Aorta (tissue), 5 donors: Measurements from ENCODE around the gene FAM20A. TPM values are rescaled to one million over a fixed set of nuclear protein-coding genes. Genes with fewer than 3 reads are reported as not detected.
A peak's percentile ranks its signal among the peaks of the same experiment; 100 is the strongest.

Source experiments
- ATAC-seq: fragments of 200-7000 bp; cut with Tn5 transposase; one replicate; pipeline ENCODE4 v1.9.1; 2022; ENCODE audit warnings: moderate library complexity; ENCODE audit not compliant: low FRiP score
- DNase-seq, 2 donors: peaks; one replicate each; pipeline ENCODE4 v3.0.0-alpha.2; 2020
- H3K27ac ChIP-seq, 2 donors: one replicate each; pipeline ENCODE4 v1.5.1; 2013; ENCODE audit warnings: low read length in 2 of 2, mild to moderate bottlenecking in 2 of 2, moderate library complexity in 2 of 2, control low read depth in 1 of 2, inconsistent platforms in 1 of 2, low read depth in 1 of 2
- H3K27me3 ChIP-seq, 2 donors: one replicate each; pipeline ENCODE4 v1.6.1; 2013; ENCODE audit warnings: control low read depth in 1 of 2, low read length in 1 of 2, mild to moderate bottlenecking in 1 of 2, moderate library complexity in 1 of 2; ENCODE audit not compliant: insufficient read depth in 2 of 2, control insufficient read depth in 1 of 2
- H3K36me3 ChIP-seq, 2 donors: one replicate each; pipeline ENCODE4 v1.6.1; 2013; ENCODE audit warnings: control low read depth in 1 of 2, low read length in 1 of 2, mild to moderate bottlenecking in 1 of 2; ENCODE audit not compliant: insufficient read depth in 2 of 2, control insufficient read depth in 1 of 2
- H3K4me1 ChIP-seq, 2 donors: one replicate each; pipeline ENCODE4 v1.6.1; 2013; ENCODE audit warnings: low read length in 2 of 2, control low read depth in 1 of 2, mild to moderate bottlenecking in 1 of 2, moderate library complexity in 1 of 2; ENCODE audit not compliant: insufficient read depth in 2 of 2, control insufficient read depth in 1 of 2
- H3K4me3 ChIP-seq, 2 donors: one replicate each; pipeline ENCODE4 v1.5.1; 2013; ENCODE audit warnings: low read length in 2 of 2, control low read depth in 1 of 2, mild to moderate bottlenecking in 1 of 2
- H3K9me3 ChIP-seq: one replicate; pipeline ENCODE4 v1.6.1; 2013; ENCODE audit warnings: mild to moderate bottlenecking, low read length; ENCODE audit not compliant: control insufficient read depth
- WGBS, 2 donors: extraction: QIAGEN DNeasy Blood & Tissue Kit; methylation state at CpG; one replicate each; pipeline ENCODE4 v1.1.7; 2013; 5-methylcytosine and 5-hydroxymethylcytosine counted together
- intact Hi-C, 2 donors: fragments of 100-400 bp; cut with DNase I; formaldehyde crosslinking; loops; one replicate each; pipeline versions ENCODE4 v1.14.2 to v1.15.0; 2022
- long read RNA-seq, 2 donors: library from polyadenylated mRNA; unstranded; transcript quantifications; one replicate each; pipeline ENCODE4 v2.0.0, GENCODE V29; 2020 to 2021
- polyA plus RNA-seq, 2 donors: library from polyadenylated mRNA; stranded (reverse); fragments of 200-250 nt; gene quantifications; one replicate each; pipeline ENCODE4 v1.2.3, GENCODE V29; 2013
- total RNA-seq, 2 donors: library from RNA; stranded (reverse); fragmentation: NEBNext Ultra II Directional; extraction: Animal tissue kit (Norgen Biotek cat#: 25700); gene quantifications; one replicate each; pipeline ENCODE4 v1.2.1, GENCODE V29; 2021
- donor health status: healthy with polysubstance abuse.
- donor health status: Bipolar disorder and iron deficiency.
- donor health status: DM: no; HTN: no; CAD: no.
- donor health status: DM: no; HTN: no; CAD: no.
- donor health status: DM: yes; HTN: yes; CAD: no.

The FAM20A gene
- total RNA-seq (10 to 100 TPM; 16.4 to 71.6 TPM), polyA plus RNA-seq (1 to 10 TPM in 1 of 2 donors, under 1 TPM in 1; 0.69 to 6.0 TPM)
- long read RNA-seq, donor 1, transcript FAM20A-205 (11 exons, 2,955 nt), result major isoform, 5 of 30 reads
- long read RNA-seq, donor 1, partial matches to known transcripts, result 7 of 30 reads
- long read RNA-seq, donor 1, other reads (novel, unspliced or antisense), result 16 of 30 reads
- long read RNA-seq, donor 2, transcript FAM20A-205 (11 exons, 2,955 nt), result major isoform, 7 of 51 reads
- long read RNA-seq, donor 2, partial matches to known transcripts, result 13 of 51 reads
- long read RNA-seq, donor 2, other reads (novel, unspliced or antisense), result 31 of 51 reads

DNA sequence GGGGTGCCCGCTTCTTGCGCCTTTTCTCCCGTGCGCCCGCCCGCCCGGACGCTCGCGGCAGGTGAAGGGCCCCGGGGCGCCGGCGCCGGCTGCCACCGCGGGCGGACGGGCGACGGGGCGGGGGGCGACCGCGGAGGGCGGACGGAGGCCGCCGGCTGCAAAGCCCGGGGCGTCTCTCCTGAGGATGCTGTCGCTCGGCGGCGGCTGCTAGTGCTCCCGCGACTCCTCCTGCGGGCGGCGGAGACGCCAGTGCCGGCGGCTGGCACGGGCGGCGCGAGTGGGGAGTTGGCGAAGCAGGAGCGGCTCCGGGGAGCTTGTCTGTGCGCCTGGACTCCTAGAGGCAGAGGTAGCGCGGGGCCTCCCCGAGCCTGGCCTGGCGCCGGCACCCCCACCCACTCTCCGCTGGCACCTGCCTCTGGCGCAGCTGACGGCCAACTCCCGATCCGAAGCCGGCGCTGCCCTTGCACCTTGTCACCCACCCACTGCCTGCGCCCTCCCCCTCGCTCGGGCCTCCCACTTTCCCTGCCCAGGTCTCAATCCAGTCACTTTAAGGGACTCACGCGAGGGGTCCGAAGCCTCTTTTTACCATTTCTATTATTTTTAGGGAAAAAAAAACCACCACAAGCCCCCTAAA lies at the start of gene FAM20A:
FAM20A (minus strand) TSS at position 437 of the 634 bp plus-strand sequence. CDS start 701 bp downstream, outside the sequence.
- peak within 1 kb of the TSS; percentile 45 to 60 for H3K4me3 ChIP-seq
- intact Hi-C loops, result no loop called here
- no peaks in the 10 kb centered on the region for H3K9me3 ChIP-seq
- DNase-seq (peak; percentile 77 to 83), ATAC-seq (peak; percentile 49)
- H3K36me3 ChIP-seq, result no peaks in the 10 kb centered on the region
- 2% methylated on average over 34 to 69 of the region's 69 CpGs for WGBS, 2 donors
- H3K4me1 ChIP-seq, result no peaks in the 10 kb centered on the region
- peaks cover 0 to 2% of the 10 kb centered on the region in 2 donors for H3K27me3 ChIP-seq
- H3K27ac ChIP-seq, result no peak within 1 kb of the TSS

DNA sequence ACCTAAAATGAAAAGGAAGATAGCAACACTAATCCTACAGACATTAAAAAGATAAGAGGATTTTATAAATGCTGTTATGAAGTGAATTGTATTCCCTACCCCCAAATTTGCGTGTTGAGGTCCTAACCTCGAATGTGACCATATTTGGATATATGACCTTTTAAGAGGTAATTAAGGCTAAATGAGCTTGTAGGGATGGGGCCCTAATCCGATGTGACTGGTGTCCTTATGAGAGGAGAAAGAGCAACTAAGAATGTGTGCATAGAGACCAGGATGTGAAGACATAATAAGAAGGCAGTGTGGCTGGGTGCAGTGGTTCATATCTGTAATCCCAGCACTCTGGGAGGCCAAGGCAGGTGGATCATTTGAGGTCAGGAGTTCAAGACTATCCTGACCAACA lies 48.2 kb upstream of the FAM20A start:
- no peaks in the 10 kb centered on the region for H3K27me3 ChIP-seq
- H3K4me1 ChIP-seq, result no peaks in the 10 kb centered on the region
- no peak overlapping the region for H3K4me3 ChIP-seq
- intact Hi-C loops, result no loop called here
- H3K9me3 ChIP-seq, result no peaks in the 10 kb centered on the region
- no peak for ATAC-seq
- DNase-seq, result no peak
- no peaks in the 10 kb centered on the region for H3K36me3 ChIP-seq
- H3K27ac ChIP-seq, result no peak overlapping the region
- 88 to 89% methylated on average over 3 of the region's 3 CpGs for WGBS, 2 donors

DNA sequence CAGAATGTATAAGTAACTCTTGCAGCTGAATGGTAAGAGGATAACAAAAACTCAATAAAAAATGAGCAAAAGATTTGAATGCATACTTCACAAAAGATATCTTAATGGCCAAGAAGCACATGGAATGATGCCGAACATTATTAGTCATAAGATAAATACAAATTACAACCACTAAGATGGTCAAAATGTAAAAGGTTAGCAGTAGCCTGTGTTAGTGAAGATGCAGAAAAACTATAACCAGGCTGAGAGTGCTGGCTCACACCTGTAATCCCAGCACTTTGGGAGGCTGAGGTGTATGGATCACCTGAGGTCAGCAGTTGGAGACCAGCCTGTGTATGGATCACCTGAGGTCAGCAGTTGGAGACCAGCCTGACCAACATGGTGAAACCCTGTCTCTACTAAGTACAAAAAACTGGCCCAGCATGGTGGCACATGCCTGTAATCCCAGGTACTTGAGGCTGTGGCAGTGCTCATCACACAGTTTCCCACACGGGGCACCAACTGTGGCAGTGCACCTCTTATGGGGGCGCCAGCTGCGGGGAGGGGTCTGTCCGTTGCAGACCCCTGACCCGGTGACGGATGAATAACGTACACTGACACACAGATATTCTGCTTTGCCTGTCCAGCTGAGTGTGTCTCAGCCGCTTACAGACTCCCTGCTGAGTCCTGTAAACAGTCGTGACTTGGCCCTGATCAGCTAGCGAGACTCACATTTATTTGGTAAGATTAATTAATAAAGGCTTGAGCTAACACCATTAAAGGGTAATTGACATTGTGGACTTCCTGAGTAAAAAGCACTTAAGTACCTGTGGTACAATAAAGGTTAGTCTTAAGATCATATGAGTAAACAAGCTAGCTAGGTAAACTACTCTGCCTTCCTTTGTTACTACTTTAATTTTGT lies 45.7 kb upstream of the FAM20A start:
- H3K4me3 ChIP-seq, result no peak overlapping the region
- H3K27me3 ChIP-seq, result no peaks in the 10 kb centered on the region
- 83% methylated on average over 11 of the region's 11 CpGs for WGBS, 2 donors
- H3K4me1 ChIP-seq, result no peaks in the 10 kb centered on the region
- H3K27ac ChIP-seq, result no peak overlapping the region
- intact Hi-C loops, result no loop called here
- ATAC-seq (no peak), DNase-seq (no peak)
- no peaks in the 10 kb centered on the region for H3K36me3 ChIP-seq
- H3K9me3 ChIP-seq, result no peaks in the 10 kb centered on the region

DNA sequence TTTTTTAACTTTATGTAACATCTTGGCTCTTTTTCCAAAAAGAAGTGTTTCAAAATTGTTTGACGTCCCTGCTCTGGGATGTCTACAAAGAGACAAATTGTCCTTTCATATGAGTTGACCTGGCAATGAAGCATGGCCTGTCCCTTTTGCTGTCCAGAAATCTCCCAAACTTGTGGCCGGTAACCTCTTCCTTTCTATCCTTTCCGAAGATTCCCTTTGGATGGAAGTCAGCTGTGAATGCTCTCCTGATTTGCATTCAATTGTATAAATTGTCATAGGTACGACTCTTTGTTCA lies 40.9 kb upstream of the FAM20A start:
- WGBS, 2 donors, result 76% methylated on average over 4 of the region's 4 CpGs
- no peak for ATAC-seq
- no peaks in the 10 kb centered on the region for H3K27me3 ChIP-seq

DNA sequence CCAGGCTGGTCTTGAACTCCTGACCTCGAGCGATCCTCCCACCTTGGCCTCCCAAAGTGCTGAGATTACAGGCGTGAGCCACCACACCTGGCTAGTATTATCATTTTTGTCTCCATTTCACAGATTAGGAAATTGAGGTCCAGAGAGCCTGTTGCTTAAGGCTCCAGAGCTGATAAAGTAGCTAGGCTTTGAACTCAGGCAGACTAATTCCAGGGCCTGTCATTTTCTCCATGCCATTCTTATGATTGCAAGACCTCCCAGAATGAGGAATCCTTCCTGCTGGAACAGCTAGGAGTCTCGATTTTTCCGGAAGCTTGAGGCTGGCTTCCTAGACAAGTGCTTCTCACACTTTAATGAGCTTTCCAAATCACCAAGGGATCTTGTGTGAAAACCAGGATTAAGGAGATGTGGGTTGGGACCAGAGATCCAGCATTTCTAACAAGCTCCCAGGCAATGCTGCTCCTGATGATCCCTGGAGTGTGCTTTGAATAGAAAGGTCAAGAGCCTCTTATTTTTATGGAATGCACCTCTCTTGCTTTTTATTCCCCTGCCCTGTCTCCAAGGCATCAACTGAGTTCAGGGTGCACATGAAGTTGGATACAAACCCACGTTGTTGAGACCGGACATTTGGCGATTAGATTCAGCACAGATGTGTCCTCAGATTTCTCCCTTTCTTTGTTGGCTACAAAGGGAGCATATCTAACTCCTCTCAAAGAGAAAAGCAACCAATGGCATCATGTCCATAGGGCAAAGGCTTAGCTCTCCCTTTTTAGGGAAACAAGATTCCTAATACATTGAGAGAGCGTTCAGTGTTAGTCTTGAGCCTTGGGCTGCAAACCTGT lies 40.3 kb upstream of the FAM20A start:
- no peaks in the 10 kb centered on the region for H3K27me3 ChIP-seq
- no peaks in the 10 kb centered on the region for H3K4me1 ChIP-seq
- 84 to 85% methylated on average over 9 of the region's 9 CpGs for WGBS, 2 donors
- no peaks in the 10 kb centered on the region for H3K9me3 ChIP-seq
- no peak overlapping the region for H3K4me3 ChIP-seq
- H3K27ac ChIP-seq, result no peak overlapping the region
- H3K36me3 ChIP-seq, result no peaks in the 10 kb centered on the region
- DNase-seq, result no peak
- intact Hi-C loops, result no loop called here
- ATAC-seq, result no peak

More for the DNA sequence above, 40.9 kb upstream of the FAM20A start:
- intact Hi-C loops, result no loop called here
- Histone ChIP-seq H3K27ac (no peak overlapping the region), H3K36me3 (no peaks in the 10 kb centered on the region), H3K4me3 (no peak overlapping the region), H3K4me1 (no peaks in the 10 kb centered on the region), H3K9me3 (no peaks in the 10 kb centered on the region)
- DNase-seq, result no peak

DNA sequence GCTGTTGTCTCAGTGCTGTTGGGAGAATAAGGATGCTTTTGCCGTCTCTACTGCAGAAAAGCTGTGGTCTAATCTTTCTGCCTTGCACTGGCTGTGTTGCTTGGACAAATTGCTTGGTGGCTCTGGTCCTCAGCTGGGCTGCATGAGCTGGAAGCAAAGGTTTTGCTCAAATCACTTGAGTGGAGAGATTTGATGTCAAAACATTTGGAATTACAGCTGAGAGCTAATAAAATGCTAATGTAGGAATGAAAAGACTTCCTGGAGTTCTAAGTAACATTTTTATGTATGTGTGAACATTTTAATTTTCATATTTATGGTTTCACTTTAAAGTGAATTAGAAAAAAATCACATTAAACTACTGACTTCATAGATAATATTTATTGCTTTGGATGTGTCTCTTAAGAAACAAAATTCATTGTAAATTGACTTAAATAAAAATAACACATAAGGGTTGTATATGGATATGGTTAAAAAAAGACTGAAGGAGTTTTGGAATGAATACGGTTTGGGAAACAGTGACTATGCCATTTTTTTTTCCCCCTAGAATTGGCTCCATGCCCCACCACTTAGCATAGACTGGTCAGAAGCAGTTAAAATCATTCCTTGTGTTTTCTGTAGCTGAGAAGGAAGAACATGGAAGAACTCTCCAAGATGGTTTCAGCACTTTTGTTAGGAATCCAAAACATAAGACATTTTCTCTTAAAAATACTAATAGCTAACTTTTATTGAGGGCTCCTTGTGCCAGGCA lies 39.2 kb upstream of the FAM20A start:
- H3K4me3 ChIP-seq, result no peak overlapping the region
- ATAC-seq (no peak), DNase-seq (no peak)
- WGBS, 2 donors, result 17 to 23% methylated on average over 2 of the region's 2 CpGs
- H3K4me1 ChIP-seq, result no peaks in the 10 kb centered on the region
- H3K27ac ChIP-seq, result no peak overlapping the region
- no peaks in the 10 kb centered on the region for H3K36me3 ChIP-seq
- no peaks in the 10 kb centered on the region for H3K27me3 ChIP-seq
- H3K9me3 ChIP-seq, result no peaks in the 10 kb centered on the region
- intact Hi-C loops, result no loop called here

DNA sequence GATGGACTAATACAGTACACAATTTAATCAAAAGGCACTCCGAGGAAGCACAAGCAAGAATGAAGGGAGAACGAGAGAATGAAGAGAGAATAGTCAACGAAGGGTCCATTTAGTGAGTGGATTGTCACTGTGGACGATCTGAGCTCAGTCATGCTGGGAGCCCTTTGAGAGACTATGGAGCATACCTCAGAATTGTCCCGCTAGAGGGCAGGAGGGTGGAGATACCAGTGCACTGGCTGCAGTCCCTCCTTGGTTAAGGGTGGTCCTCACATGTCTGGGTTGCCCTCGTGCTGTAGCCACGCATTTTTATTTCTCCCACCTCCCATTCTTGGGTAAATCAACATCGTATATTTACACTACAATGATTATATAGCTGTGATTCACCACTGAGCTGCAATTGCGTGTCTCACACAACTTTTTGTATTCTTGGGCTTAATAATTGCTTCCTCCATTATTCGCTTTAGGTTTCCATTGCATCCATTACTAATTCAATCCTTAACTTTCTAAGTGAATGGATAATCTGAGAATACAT lies 33.2 kb upstream of the FAM20A start:
- H3K27me3 ChIP-seq, result no peaks in the 10 kb centered on the region
- H3K4me3 ChIP-seq, result no peak overlapping the region
- H3K36me3 ChIP-seq, result no peaks in the 10 kb centered on the region
- 75 to 85% methylated on average over 10 of the region's 10 CpGs for WGBS, 2 donors
- intact Hi-C loops, result no loop called here
- H3K27ac ChIP-seq, result no peak overlapping the region
- no peak for DNase-seq
- ATAC-seq, result no peak
- H3K9me3 ChIP-seq, result no peaks in the 10 kb centered on the region
- no peaks in the 10 kb centered on the region for H3K4me1 ChIP-seq
